Activated CD8-positive, alpha-beta memory T cell treated with anti-CD3 and anti-CD28 coated beads, Interleukin-2, amount 50 U/mL, for 24 hours (primary cell): ENCODE measurements around the gene MSL1.
"Not testable (repeated sequence)": the region's sequence is repeated elsewhere in the genome, so short reads cannot be mapped to it uniquely, and the experiment has no call there.

Experiments used
- DNase-seq: peaks from one replicate; pipeline ENCODE4 v3.0.0-alpha.2; 2020; ENCODE audit errors: extremely low read depth

Gene MSL1

DNA sequence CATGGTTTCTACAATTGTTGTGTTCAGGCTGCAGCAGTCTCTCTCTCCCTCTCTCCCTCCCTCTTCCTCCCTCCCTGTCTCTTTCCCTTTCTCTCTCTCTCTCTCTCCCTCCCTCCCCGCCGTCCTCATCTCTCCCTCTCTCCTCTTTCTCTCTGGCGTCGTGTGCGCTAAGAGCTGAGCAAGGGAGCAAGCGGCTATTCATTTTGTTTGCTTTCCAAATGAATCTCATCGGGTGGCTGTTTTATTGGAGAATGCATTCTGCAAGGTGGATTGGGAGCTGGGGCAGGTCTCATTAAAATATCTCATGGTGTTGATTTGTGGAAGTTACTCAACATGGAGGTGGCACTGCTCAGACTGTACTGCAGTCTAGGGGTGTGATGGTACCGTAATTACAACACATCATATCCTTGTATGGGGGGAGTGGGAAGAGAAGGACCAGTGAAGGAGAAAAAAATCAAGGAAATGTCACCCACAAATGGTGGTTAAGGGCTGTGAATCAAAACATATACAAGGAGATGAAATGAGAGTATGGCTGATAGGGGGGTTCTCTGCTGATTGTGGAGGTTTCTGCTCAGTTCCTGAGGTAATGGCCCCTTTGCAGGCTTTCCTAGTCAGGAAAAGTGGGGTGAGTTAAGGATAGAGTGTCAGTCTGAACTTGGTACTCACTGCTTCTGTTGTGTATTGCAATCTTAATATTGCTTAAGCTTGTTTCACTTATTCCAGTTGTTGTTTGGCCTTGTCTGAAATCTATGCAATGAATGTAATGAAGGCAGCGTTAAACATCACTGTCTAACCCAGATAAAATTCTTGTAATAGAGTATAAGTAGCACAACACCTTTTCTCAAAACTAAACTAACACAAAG, 2.7 kb downstream of the MSL1 start:
- DNase-seq: no peak

DNA sequence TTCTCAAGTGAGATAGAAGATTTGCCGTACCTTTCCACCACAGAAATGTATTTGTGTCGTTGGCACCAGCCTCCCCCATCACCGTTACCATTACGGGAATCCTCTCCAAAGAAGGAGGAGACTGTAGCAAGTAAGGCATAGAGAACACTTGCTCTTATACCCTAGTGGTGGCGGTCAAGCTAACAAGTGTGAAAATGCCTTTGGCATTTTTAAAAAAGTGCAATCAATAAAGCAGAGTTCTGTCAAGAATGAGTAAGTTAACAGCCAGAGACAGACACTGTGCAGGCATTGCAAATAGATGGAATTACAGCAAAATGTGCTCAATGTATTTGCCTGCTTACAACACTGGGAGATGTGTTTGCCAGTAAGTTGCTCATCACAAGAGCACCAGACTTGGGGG, 7.7 kb downstream of the MSL1 start:
- no peak for DNase-seq

- DNase-seq: no peak
Measured at GRCh38 chr17:40130352-40131042, 8.7 kb downstream of the MSL1 start.

DNA sequence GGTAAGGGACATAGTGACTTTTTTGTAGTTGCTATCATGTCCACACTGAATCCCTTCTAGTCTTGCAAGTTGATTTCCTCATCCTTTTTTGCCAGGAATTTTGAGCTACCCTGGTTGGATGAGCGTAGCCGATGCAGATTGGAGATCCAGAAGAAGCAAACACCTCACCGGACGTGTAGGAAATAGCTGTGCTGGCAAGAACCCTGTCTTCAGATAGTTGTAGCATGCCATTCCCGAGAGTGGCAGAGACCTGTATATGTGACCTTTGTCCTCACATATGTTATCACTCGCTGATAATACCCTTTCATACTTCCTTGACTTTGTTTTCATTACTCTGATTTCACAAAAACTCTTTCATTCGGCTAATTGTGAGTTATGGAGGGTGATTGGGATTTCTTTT, 12.4 kb downstream of the MSL1 start:
- no peak for DNase-seq

DNA sequence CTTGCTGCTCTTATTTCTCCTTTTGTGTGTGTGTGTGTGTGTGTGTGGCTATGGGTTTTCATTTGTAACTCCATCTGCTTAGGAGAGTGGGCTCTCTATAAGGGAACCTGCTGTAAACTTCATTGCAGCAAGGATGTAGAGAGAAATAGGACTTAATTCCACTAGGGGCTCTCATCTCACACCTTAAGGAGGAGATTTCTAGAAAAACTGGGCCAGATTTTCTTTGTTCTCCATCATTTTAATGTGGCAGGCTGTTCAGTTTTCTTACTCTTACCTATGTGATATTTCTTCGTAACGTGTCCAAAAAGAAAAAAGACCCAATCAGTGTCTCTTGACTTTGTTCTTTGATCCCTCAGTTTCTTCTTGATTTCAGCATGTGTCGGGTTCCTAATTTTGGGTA, 14.0 kb downstream of the MSL1 start:
- DNase-seq: no peak

GRCh38 chr17:40139566-40140058, 17.8 kb downstream of the MSL1 start:
- no peak for DNase-seq

GRCh38 chr17:40143166-40143565, 21.4 kb downstream of the MSL1 start:
- not testable (repeated sequence) for DNase-seq

DNA sequence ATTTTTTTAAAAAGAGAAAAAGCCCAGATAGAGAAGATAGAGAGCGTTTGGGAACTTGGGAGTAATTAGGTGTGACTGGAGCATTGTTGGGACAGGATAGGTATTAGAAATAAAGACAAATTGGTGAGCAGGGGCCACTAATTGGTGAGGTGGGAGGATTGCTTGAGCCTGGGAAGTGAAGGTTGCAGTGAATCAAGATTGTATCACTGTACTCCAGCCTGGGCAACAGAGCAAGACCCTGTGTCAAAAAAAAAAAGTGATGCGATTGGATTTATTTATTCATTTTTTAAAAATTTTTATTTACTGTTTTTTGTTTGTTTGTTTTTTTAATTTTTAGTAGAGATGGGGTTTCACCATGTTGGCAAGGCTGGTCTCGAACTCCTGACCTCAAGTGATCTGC, 23.7 kb downstream of the MSL1 start:
- no peak for DNase-seq

DNA sequence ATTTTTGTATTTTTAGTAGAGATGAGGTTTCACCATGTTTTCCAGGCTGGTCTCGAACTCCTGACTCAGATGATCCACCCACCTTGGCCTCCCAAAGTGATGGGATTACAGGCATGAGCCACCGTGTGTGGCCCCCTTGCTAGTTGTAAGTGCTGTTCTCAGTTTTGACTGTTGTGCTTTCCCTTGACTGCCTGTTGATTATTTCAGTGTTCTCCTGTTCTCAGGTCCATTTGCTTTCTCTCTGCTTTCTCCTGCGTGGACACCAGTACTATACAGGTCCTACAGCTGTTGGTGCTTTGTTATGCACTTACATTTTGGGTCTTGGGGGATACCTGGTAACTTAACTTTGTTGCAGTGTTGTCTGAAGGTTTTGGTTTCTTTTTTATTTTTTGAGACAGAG, 26.8 kb downstream of the MSL1 start:
- DNase-seq: no peak

GRCh38 chr17:40150276-40150675, 28.5 kb downstream of the MSL1 start:
- DNase-seq: no peak

DNA sequence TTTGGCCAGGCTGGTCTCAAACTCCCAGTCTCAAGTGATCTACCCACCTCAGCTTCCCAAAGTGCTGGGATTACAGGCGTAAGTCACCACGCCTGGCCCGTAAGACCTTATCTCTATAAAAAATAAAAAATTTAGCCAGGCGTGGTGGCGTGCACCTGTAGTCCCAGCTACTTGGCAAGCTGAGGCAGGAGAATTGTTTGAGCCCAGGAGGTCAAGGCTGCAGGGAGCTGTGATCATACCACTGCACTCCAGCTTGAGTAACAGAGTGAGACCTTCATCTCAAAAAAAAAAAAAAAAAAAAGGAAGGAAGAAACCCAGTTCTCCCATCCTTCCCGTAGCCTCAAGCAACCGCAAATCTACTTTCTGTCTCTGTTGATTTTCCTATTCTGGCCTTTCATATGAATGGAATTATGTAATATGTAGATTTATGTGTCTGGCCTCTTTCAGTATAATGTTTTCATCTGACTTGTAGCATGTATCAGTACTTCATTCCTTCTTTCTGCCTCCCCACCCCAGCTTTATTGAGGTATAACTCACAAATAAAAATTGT, 29.7 kb downstream of the MSL1 start:
- no peak for DNase-seq

DNA sequence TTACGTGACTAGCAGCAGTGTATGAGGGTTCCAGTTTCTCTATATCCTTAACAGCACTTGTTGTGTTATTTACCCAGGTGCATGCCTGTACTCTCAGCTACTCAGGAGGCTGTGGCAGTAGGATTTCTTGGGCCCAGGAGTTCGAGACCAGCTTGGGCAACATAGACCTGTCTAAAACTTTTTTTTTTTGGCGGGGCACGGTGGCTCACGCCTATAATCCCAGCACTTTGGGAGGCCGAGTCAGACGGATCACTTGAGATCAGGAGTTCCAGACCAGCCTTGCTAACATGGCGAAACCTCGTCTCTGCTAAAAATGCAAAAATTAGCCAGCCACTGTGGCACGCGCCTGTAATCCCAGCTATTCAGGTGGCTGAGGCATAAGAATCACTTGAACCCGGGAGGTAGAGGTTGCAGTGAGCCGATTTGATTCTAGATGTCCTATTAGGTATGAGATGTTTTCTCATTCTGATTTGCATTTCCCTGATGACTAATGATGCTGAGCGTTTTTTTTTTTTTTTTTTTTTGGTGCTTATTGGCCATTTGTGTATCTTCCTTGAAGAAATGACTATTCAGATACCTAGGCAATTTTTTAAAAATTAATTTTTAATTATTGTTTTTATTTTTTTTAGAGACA, 31.9 kb downstream of the MSL1 start:
- DNase-seq: no peak

DNA sequence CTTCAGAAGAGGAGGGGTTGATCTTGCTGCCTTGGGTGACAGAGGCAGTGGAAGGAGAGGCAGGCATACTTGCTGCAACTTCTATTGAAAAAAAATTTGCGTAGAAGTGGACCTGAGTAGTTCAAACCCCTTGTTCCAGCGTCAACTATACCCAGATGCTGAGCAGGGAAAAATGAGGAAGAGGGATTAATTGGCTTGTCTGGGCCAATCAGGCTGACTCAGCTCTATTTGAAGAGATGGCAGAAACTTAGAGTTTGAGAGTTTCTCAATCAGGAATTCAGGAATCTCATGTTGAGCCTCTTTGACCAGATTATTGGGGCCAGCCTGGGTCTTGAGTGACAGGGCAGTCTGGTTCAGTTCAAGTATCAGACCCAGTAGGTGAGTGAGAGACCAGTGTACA, 36.2 kb downstream of the MSL1 start:
- no peak for DNase-seq

GRCh38 chr17:40158438-40159013, 36.8 kb downstream of the MSL1 start:
- DNase-seq: no peak

DNA sequence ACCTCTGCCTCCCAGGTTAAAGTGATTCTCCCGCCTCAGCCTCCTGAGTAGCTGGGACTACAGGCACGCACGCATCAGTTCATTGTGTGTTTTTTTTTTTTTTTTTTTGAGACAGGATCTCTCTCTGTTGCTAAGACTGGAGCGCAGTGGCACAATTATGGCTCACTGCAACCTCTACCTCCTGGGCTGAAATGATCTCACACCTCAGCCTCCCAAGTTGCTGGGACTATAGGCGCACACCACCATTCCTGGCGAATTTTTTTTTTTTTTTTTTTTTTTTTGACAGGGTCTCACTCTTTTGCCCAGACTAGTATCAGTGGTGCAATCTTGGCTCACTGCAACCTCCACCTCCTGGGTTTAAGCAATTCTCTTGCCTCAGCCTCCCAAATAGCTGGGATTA, 37.7 kb downstream of the MSL1 start:
- no peak for DNase-seq

DNA sequence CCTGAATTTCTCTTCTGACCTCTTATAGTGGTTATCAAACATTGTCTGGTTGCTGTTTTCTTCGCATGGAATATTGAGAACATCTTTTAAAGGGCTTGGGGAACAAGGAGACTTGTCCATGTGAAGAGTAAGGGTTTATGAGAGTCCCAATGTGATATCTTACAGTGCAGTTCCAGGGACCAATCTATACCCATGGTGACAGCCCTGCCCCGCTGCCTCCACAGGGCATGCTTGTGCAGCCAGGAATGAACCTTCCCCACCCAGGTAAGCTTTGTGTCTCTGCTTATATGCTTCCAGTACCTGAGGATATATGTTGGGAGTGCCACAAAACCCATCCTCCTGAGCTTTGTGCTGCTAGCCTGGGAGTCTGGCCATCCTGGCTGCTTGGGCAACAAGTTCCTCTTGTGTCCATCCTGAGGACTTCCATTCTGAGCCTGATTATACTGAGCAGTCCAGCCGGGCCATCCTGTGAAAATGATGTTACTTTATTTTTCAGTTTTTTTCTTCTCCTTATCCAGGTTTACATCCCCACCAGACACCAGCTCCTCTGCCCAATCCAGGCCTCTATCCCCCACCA, 46.0 kb downstream of the MSL1 start:
- no peak for DNase-seq

- no peak for DNase-seq
Measured at GRCh38 chr17:40168262-40168832, 46.6 kb downstream of the MSL1 start.

GRCh38 chr17:40170325-40170724, 48.6 kb downstream of the MSL1 start:
- no peak for DNase-seq

DNA sequence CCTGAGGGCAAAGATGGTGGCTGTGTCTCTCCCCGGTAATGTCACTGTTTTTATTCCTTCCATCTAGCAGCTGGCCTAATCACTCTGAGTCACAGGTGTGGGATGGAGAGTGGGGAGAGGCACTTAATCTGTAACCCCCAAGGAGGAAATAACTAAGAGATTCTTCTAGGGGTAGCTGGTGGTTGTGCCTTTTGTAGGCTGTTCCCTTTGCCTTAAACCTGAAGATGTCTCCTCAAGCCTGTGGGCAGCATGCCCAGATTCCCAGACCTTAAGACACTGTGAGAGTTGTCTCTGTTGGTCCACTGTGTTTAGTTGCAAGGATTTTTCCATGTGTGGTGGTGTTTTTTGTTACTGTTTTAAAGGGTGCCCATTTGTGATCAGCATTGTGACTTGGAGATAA, 50.0 kb downstream of the MSL1 start:
- DNase-seq: no peak

DNA sequence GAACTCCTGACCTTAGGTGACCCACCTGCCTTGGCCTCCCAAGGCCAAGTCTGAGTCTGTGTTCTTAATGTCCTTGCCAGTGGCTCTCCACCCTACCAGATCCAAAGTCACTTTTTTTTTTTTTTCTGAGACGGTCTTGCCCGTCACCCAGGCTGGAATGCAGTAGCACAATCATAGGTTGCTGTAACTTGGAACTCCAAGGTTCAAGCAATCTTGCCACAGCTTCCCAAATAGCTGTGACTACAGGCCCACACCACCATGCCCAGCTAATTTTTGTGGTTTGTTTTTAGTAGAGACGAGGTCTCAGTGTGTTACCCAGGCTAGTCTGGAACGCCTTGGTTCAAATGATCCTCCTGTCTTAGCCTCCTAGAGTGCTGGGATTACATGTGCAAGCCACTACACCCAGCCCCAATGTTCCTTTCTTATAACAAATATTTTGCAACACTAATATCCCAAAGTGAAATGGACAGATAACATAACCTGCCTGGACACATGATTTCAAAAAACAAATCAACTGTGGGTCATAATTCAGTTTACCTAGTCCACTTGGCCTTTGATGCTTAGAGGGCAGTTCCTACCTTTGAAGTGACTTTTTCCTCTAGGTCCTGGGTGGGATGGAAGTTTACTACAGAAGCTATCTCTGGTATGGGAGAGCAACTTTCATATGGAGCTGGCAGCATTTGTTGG, 51.5 kb downstream of the MSL1 start:
- no peak for DNase-seq

- DNase-seq: no peak
Measured at GRCh38 chr17:40173778-40174135, 52.0 kb downstream of the MSL1 start.
